NCI-H774 (cell line): ENCODE data around the gene HECTD4.

Experiments used
- DNase-seq: peaks from one replicate; lab custom pipeline; 2025; lab: John Stamatoyannopoulos, UW

The HECTD4 gene

DNA sequence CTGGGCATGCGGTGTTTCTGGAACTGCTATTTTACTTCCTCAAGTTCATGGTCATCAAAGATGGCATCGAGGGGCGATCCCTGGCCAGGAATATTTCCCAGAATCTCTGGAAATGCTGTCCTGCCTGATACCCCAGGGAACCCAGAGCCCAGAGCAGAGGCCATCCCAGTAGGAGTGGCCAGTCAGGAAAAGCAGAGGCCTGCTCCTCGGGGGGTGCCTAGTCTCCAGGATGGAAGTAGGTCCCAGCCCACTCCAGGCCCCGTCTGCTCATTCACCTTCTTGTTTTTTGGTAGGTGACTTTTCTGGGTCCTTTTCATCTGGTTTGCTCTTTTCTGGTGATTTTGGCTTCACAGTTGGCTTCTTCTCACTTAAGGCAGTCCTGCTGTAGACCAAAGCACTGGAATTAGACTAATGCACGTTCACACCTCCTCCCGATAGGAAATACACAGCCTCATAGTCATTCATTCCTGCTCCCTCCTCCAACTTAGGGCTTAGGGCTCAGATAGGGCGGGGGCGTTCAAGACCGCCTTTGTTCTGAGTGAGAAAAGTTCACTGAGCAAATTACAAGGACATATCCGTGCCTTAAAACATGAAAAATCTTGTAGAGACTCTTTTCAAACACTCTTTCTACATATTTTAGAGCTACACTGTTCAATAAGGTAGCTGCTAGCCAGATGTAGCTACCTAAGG, 205.8 kb downstream of the HECTD4 start:
- DNase-seq, result no peak

DNA sequence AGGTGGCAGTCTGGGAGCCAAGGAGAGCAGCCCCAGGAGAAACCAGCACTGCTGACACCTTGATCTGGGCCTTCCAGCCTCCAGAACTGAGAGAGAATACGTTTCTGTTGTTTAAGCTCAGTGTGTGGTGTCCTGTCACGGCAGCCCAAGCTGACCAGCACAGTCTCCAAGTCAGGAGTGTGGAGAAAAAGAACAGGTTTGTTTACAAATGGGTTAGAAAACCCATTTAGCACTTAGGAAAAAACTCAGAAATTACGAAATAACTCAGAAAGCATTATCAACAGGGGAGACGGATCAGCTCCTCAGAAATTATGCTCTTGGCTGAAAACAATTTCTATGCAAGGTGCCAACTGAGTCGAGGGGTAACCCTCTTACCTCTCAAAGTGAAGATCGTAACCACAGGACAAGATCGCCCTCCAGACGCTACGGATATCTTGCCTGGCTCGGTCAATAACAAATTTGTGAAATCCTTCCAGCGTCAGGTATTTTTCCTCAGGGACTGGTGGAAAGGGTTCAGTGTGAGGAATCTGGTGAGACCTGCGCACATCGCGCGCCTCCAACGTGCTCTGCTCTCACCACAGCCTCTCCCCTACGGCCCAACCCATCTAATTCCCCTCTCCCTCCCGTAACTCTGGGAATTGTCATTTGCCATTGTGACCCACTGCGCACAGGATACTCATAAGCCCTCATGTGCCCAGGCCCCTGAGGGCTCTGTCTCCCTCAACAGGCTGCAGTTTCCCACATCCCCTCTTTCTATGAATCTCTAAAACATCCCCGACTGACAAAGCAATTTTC, 206.7 kb downstream of the HECTD4 start:
- no peak for DNase-seq

DNA sequence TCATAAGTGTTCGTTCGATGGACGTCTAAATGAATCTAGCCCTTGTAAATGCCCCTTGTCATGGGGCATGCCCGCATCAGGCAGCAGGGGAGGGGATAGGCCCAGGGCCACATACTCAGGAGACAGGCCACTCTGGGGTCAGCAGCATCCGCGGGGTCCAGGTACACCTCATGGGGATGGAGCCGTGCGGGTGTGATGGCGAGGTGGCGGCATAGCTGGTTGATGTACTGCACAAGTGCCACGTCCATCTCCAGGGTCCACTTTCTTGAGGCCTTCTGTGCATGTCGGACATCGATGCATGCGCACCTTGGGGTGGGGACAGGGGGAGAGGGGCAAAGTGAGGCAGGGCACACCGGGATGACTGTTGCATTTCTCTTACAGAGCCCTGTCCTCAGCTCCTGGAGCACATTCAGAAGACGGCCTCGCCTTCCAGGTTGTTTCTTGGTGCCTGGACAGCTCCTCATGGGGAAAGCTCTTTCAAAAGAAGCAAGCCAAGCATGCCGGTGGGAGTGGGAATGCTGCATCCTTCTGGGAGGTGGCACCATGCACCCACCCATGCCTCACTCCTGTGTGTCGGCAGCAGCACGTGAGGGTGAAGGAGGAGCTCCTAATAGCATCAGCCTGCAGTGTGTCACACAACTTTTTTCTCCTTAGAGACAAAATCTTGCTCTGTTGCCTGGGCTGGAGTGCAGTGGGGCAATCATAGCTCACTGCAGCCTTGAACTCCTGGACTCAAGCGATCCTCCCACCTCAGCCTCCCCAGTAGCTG, 209.5 kb downstream of the HECTD4 start:
- DNase-seq, result no peak

DNA sequence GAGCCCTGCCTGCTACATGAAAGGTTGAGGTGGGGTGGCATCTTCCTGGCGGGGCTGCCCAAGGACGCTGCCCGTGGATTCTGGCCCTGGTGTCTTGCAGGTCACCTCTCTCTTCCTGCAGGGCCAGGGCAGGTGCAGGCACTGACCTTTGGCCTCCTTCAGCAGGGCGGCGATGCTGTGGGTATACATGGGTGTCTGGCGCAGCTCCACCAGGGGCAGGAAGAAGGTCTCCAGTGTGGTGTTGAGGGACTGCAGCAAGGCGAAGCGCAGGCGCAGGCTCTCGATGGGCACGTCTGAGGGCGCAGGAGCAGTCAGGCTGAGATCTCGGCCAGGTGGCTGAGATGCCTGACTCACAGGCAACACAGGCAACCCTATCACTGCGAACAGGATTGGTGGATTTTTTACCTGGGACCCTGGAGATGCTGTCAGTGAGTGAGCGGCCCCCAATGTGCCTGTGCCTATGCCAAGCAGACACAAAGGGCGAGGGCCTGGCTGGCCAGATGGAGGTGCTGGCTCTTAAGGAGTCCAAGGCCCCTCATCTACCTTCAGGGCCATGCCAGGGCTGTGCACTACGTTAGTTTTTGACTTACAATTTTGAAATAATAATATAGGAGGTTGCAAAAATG, 211.1 kb downstream of the HECTD4 start:
- no peak for DNase-seq

DNA sequence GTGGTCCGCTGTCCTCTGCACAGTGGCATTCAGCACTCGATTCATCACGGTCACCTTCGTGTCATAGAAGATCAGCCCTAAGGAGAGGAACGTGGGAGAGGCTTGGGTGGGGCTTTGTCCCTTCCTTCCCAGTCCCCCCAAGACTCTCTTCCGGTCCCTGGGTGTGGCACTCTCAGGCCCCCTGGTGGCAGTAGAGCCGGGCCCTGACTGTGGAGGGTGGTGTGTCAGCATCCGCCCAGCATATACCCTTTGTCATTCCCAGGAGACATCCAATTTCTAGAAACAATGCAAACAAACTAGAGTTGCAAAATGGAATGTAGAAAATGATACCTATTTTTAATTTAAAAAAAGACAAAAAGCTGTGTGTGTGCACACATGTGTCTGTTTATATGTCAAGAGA, 211.9 kb downstream of the HECTD4 start:
- DNase-seq, result no peak

DNA sequence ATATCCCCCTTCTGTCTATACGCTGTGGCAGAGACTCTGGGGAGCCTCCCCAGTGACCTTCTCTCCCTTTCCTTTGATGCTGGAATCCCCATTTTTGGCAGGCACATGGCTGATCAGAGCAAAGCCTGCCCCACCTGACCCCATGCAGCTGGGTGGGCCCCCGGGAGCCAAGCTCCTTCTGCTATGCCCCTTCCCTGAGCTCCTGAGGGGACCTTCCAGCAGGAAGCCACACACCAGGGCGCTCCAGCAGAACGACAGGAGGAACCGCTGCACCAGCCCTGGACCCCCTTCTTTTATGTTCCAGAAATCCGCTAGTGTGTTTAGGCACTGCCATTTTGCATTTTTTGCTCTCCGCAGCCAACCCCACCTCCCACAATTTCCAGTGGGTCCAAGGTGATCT, 212.3 kb downstream of the HECTD4 start:
- no peak for DNase-seq

DNA sequence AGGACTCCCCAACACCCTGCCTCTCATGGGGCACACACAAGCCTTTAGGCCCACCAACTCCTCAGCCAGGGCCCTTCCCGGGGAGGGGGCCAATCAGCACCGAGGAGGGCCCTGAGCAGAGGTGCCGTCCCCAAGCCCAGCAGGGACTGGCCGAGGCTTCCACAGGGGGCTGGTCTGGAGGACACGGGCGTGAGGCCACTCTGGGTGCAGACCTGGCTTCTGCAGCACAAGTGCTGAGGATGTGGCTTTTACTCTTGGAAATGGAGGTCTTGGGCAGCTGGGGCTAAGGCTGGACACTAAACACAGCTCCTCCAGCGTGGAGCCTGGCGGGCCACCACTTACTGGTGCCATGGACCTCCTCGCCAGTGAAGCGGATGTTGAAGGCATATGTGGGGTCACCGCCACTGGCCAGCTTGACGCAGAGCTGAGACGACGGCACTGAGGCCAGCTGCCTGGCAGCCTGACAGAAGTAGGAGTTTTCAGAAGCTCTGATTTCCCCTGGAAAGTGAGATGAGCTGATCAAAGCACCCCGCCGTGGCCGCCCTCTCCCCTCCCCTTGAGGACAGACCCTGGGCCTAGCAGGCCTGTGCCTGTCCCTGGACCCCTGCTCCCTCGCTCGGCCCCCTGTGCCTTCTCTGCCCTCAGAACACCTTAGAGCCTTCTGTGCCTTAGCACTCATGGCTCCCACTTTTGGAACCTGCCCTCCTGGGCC, 212.9 kb downstream of the HECTD4 start:
- DNase-seq, result no peak

DNA sequence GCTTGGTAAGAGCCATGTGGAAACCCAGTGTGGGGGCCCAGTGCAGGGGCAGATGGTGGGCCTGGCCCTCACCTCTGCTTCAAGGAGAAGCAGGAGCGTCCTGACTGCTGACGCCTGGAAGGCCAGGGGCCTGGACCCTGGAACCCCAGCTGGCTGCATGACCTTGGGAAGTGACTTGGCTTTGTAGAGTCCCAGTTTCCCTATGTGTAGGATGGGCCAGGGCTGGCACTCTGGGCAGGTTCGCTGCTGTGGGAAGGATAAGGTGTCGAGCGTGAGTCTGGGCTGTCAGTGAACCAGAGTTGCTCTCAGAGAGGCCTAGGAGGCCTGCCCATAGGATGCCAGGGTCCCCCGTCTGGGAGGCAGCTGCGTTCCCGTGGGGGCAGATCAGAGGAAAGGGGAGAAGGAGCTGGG, 213.7 kb downstream of the HECTD4 start:
- no peak for DNase-seq

DNA sequence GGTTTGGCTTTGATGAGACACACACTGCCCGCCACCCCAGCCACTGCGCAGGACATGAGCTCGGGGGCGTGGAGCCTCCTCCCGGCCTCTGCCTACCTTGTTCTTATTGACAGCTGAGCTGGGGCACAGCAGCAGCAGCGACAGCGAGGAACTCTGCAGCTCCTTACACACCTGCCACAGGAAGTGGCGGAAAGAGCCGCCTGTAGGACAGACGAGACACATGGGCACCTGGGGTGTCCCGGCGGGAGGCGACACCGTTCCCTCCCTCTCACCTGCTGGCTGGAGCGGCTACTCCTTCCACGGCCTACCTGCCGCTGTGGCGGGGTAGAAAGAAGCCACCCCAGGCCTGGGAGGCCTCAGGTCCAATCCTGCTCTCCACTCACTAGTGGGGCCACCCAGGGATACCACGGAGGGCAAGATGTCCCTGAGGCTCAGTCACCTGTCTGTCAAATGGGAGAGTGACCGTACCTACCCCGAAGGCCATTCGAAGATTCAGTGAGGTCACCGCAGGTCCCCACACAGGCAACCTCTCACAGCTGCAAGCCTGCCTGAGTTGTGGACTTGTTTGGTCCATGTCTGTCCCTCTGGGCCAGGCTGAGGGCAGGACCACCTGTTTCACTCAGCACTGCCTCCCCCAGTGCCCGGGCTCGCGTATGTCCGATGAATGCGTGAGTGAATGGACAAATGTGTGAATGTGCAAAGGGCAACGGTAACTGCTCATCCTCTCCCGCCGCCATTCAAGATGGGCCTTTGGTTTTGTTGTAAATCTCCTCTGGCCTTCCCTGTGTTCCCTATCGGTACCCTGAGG, 214.3 kb downstream of the HECTD4 start:
- no peak for DNase-seq

DNA sequence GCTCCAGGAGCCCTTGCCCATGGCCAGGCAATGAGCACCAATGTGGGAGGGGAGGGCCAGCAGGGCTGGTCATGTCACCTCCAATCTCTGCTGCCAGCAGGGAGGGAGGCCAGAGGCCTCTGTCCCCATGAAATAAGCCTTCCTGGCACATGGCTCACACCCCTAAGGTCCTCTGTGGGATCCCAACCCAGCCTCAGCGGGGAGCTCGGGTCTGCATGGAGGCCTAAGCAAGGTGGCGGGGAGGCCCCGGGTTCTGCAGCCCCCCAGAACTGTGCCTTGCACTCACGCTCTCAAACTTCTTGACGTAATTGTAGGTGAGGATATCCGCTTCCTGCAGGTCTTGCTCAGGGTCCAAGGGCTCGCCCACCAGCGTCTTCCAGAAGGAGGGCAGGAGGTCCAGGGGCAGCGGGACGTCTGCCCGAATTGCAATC, 215.2 kb downstream of the HECTD4 start:
- no peak for DNase-seq

DNA sequence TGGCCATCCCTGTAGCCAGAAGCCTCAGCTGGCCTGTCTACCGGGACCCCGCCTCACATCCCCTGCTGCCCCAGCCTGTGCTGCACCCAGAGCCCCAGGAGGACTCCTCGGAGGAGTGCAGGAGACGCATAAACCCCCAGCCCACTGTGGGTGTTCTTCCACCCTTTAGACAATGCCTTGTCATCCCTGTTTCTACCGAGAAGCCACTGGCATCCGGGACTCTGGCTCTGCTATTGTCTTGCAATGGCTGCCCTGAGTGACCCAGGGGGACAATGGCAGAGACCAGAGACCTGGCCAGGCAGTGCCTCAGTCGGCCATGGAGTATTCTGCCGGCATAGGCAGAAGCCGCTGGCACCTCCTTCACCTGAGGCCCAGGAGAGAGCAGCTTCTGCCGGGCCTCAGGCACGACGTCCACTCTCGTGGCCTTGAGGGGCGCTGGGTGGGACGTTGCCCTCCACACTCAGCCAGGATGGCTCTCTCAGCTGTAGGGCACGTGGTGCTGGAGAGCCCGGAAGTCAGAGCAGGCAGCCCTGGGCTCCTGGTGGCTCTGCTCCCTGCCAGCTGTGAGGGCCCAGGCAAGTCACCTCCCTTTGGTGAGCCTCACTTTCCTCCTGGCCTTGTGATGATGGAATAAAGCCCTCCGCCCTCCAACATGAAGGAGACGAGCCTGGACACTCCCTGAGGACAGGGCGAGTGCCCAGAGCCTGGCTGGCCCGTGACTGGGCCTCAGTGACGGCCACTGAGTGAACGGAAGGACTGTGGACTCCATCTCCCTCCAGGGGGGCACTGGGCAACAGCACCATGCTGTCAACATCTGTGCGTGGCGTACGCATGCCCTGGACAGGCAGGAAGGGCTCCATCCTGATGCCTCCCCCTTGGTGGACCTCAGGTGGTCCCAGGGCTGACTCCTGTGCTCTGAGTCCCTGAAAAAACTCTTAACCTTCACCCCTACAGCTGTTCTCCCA, 215.9 kb downstream of the HECTD4 start:
- DNase-seq, result no peak

DNA sequence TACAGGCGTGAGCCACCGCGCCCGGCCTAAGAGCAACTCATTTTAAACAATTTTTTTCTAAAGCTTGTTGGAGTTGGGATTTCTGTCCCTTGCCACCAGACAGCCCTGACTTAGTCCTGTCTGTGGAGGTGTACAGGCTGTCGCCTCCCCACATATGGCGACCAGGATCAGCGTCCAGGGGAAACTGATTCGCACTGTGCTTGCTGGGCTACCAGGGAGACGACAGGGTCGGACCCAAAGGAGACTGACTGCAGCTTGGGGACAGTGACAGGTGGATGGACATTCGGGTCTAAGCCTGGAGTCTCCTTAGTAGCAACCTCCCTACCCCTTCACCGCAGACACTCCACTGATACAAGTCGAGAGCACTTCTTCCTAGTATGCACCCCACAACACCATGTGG, 216.6 kb downstream of the HECTD4 start:
- no peak for DNase-seq

DNA sequence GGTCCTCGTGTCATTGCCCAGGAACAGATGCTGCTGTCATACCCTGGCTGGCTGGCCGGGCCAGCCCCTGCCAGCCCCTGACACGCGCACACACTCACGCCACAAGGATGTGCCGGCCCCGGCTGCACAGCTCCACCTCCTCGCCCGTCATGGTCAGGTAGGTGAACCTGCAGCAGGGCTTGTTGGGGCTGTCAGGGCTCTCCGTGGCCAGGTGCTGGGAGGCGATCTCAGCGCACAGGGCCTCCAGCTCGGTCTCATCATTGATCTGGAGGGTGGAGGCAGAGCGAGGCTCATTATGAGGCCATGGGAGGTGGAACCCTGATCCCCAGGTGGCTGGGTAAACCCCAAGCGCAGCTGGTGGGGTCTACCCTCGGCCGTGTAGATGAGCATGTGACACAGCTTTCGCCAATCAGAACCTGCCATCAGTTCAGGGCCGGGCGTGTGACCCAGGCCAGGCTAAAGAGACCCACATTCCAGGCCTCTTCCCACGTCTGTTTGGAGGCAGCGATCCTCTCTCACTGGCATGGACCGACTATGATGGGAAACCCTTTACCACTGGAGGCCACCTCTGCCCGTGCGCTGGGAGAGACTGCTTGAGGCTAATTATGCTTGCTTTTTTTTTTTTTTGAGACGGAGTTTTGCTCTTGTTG, 218.1 kb downstream of the HECTD4 start:
- no peak for DNase-seq

DNA sequence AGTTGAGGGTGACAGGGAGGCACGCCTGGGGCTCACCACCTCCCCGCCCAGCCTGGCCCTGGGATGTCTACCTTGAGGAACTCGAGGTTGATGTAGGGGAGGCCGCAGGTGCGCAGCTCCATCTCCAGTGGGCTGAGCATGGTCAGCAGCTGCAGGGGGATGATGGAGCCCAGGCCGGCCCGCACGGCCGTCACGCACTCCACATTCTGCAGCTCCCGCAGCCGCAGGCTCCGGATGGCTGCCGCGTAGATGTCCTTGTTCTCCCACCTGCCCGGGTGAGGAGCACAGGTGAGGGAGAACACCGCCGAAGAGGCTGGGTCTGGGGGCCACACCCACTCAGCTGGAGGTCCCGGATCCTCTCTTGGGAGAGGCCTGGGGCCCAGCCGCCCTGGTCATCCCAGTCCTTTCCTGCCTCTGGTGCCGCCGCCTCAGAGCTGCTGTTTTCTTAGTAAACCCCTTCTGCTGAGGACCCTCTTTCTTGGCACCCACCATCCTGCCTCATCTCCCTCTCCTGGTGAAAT, 218.7 kb downstream of the HECTD4 start:
- DNase-seq, result no peak

DNA sequence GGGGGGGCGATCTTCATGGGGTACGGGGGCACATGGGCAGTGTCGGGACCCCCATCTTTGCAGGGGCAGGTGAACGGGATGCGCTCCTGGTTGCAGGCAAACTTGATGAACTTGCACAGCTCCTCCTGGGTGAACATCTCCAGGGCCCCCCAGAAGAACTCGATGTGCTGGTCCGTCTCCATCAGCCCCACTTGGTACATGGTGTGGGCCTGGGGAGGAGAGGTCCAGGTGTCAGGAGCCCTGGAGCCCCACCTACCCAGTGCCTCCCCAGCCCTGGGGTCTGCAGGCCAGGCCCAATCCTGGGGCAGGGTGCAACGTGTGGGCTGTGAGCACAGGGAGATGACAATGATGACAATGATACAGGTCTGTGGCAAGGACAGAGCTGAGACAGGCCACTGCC, 219.2 kb downstream of the HECTD4 start:
- DNase-seq, result no peak

DNA sequence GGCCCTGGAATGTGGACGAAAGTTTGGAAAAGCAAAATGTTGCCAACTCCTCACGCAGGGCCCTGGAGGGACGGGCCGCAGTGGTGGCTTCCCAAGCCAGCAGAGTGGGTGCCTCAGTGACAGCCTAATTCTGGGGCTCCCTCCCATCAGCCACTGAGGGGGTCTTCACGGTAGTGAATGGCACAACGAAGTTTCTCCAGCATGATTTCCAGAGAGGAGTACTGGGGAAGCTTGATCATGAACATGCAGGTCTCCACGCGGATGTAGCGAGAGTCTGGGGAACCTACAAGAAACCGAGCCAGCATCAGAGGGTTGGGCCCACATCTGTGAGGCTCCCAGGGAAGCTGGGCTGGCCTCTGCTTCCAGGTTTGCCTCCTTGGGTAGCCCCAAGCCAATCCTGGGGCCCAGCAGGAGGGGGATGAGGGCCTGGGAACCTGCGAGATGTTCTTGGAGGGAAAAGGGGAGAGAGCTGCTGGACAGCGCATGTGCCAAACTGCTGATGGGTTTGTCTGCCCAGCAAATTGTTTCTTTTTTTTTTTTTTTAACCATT, 219.9 kb downstream of the HECTD4 start:
- DNase-seq, result no peak

DNA sequence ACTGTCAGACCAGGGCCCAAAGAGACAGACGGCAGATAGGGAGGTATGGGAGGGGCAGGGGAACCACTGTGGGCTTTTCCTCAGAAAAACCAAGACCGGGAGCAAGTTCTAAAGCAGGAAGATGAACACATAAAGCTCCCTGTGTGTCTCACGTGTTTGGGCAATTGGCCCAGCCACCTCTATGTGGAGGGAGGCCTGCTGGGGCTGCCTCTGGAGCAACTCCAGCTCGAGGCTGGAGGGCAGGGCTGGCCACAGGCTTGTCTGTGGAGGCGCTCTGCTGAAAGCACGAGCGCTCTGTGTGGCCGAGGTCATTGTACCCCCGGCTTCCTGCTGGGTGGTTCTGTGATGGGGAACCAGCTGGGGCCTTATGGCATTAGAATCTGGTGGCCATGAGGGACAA, 220.5 kb downstream of the HECTD4 start:
- DNase-seq, result no peak

DNA sequence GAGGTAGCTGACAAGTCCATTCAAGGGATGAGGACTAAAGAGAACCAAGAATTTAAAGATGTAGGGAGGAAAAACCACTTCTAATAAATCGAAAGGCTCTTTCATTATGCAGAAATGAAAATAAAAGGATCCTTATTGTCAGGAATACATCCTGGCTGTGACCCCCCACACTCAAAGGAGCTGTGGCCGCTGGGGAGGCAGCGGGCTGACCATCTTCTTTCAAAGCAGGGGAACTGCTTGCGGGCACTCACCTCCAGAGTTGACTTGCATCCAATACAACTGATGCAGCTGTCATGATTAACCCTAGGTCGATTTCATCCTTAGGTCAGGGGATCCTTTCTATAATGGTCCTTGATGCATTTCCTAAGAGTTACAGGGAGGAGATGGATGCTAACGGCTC, 221.6 kb downstream of the HECTD4 start:
- no peak for DNase-seq

DNA sequence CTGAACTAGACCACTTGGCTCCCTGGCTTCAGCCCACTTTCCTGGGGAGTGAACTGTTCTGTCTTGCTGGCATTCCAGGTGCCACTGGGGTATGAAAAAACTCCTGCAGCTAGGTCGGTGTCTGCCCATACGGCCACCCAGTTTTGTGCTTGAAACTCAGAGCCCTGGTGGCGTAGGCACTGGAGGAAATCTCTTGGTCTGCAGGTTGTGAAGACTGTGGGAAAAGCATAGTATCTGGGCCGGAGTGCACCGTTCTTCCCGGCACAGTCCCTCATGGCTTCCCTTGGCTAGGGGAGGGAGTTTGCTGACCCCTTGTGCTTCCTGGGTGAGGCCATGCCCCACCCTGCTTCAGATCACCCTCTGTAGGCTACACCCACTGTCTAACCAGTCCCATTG, 223.1 kb downstream of the HECTD4 start:
- no peak for DNase-seq
